HEK293 (cell line): ENCODE measurements around the gene ECSIT.
"Not testable (repeated sequence)": the region's sequence is repeated elsewhere in the genome, so short reads cannot be mapped to it uniquely, and the experiment has no call there.

Source experiments
- CTCF ChIA-PET: fragments of 350-600 bp; formaldehyde crosslinking; extraction: SDS; loops from one replicate; lab custom pipeline; 2021; ENCODE audit warnings: antibody characterized with exemption; lab: Yijun Ruan, JAX
- POLR2A ChIA-PET: fragments of 300-600 bp; formaldehyde crosslinking; extraction: SDS; loops from one replicate; lab custom pipeline; 2020; ENCODE audit warnings: antibody characterized with exemption, inconsistent platforms; lab: Yijun Ruan, JAX
- H3K27ac ChIP-seq: fragments of 200-500 bp; sonication (Bioruptor generic); 2 replicates; pipeline ENCODE4 v1.5.1; 2014; ENCODE audit warnings: low read depth, low read length, control low read depth, inconsistent platforms; ENCODE audit errors: extremely low read depth
- H3K36me3 ChIP-seq, 2 experiments: fragments of 200-500 bp in 1 of 2; sonication (Bioruptor generic) in 1 of 2; 1 replicate in 1 of 2; 2 replicates in 1 of 2; pipeline ENCODE4 v1.5.1; 2014 to 2017; ENCODE audit warnings: inconsistent platforms in 2 of 2, low read length in 2 of 2; ENCODE audit not compliant: control insufficient read depth in 2 of 2, insufficient read depth in 1 of 2
- H3K4me1 ChIP-seq: fragments of 200-500 bp; sonication (Bioruptor generic); 2 replicates; pipeline ENCODE4 v1.5.1; 2014; ENCODE audit warnings: mild to moderate bottlenecking, low read length, inconsistent platforms; ENCODE audit not compliant: control insufficient read depth, insufficient read depth
- H3K4me3 ChIP-seq: 2 replicates; pipeline ENCODE4 v1.5.1; 2011; ENCODE audit warnings: low read depth, mild to moderate bottlenecking, control low read depth, low read length, moderate library complexity
- H3K9me3 ChIP-seq: fragments of 200-500 bp; sonication (Bioruptor generic); 2 replicates; pipeline ENCODE4 v1.5.1; 2014; ENCODE audit warnings: low read depth, low read length, inconsistent platforms; ENCODE audit not compliant: control insufficient read depth, insufficient read depth
- HIC1 ChIP-seq: fragments of 450-650 bp; formaldehyde crosslinking; IDR thresholded peaks from 2 replicates; pipeline ENCODE4 v1.5.1; 2016; ENCODE audit warnings: missing biosample characterization, missing genetic modification characterization
- PRDM10 ChIP-seq: fragments of 450-650 bp; formaldehyde crosslinking; IDR thresholded peaks from 2 replicates; pipeline ENCODE4 v1.5.1; 2016; ENCODE audit warnings: missing biosample characterization, missing genetic modification characterization
- REST ChIP-seq: fragments of 450-650 bp; formaldehyde crosslinking; IDR thresholded peaks from 2 replicates; pipeline ENCODE4 v1.5.1; 2016; ENCODE audit warnings: missing biosample characterization, missing genetic modification characterization
- ZEB2 ChIP-seq: fragments of 450-650 bp; formaldehyde crosslinking; IDR thresholded peaks from 2 replicates; pipeline ENCODE4 v1.5.1; 2016; ENCODE audit warnings: missing biosample characterization, missing genetic modification characterization
- ZNF2 ChIP-seq: fragments of 450-650 bp; formaldehyde crosslinking; IDR thresholded peaks from 2 replicates; pipeline ENCODE4 v1.5.1; 2016; ENCODE audit warnings: missing biosample characterization, missing genetic modification characterization
- ZNF335 ChIP-seq: fragments of 450-650 bp; formaldehyde crosslinking; conservative IDR thresholded peaks from 2 replicates; pipeline ENCODE4 v1.5.1; 2016; ENCODE audit warnings: missing biosample characterization, missing genetic modification characterization
- ZNF362 ChIP-seq: fragments of 450-650 bp; formaldehyde crosslinking; IDR thresholded peaks from 2 replicates; pipeline ENCODE4 v1.5.1; 2016; ENCODE audit warnings: missing biosample characterization, missing genetic modification characterization
- ZNF488 ChIP-seq: fragments of 450-650 bp; formaldehyde crosslinking; IDR thresholded peaks from 2 replicates; pipeline ENCODE4 v1.5.1; 2016; ENCODE audit warnings: missing biosample characterization, missing genetic modification characterization
- ZNF529 ChIP-seq: fragments of 450-650 bp; formaldehyde crosslinking; IDR thresholded peaks from 2 replicates; pipeline ENCODE4 v1.5.1; 2017; ENCODE audit warnings: missing genetic modification characterization, missing biosample characterization; ENCODE audit not compliant: insufficient replicate concordance
- ZNF580 ChIP-seq: fragments of 450-650 bp; formaldehyde crosslinking; IDR thresholded peaks from 2 replicates; pipeline ENCODE4 v1.5.1; 2016; ENCODE audit warnings: missing biosample characterization, missing genetic modification characterization
- ZNF600 ChIP-seq: fragments of 450-650 bp; formaldehyde crosslinking; IDR thresholded peaks from 2 replicates; pipeline ENCODE4 v1.5.1; 2016; ENCODE audit warnings: missing biosample characterization, missing genetic modification characterization

Gene ECSIT

GRCh38 chr19:11460207-11460606 is 68.7 kb downstream of the ECSIT start (continued):
- TF ChIP-seq HIC1 (tag by site-specific recombination): no peak
- no peak for TF ChIP-seq ZNF600 (tag by site-specific recombination)
- TF ChIP-seq ZNF529: no peak
- TF ChIP-seq ZNF488 (tag by site-specific recombination): no peak
- 0 out of 2 replicates have a peak, but pooled peaks have one; percentile 18 for TF ChIP-seq ZNF2
- 0 out of 2 replicates have a peak, but pooled peaks have one; percentile 19 for TF ChIP-seq PRDM10 (tag by site-specific recombination)
- TF ChIP-seq REST (tag by site-specific recombination): no peak
- peak; percentile 71 for TF ChIP-seq ZNF580 (tag by site-specific recombination)
- peak; percentile 42; the same call in 1 of the 2 replicates for TF ChIP-seq ZEB2 (tag by site-specific recombination)
- TF ChIP-seq, all 188 proteins: peak for 10

GRCh38 chr19:11458912-11459311 is 70.0 kb downstream of the ECSIT start:
- TF ChIP-seq ZNF362: peak; percentile 91
- TF ChIP-seq ZNF335 (tag by site-specific recombination): peak; percentile 52

More at GRCh38 chr19:11458912-11459311, 70.0 kb downstream of the ECSIT start:
- H3K36me3 ChIP-seq, H3K4me1 ChIP-seq, H3K27ac ChIP-seq, H3K4me3 ChIP-seq, H3K9me3 ChIP-seq: not testable (repeated sequence)
- POLR2A ChIA-PET: interaction anchor here (0.9 kb wide), 1 partner anchor 24 kb away, joined by 3 read pairs; the partner anchor contains the start of gene ODAD3
- CTCF ChIA-PET: interaction anchor here (0.6 to 1.4 kb wide), 7 partner anchors 12 to 1369 kb away, joined by 3 to 7 read pairs (median 4); no protein-coding TSS in a partner anchor
